Hepatocyte (in vitro differentiated cells): ENCODE measurements around the gene ARMC7.

Experiments used
- CTCF ChIP-seq: fragments of 200-600 bp; sonication (generic); IDR thresholded peaks from 2 replicates; pipeline ENCODE4 v1.5.1; 2016; ENCODE audit warnings: antibody characterized with exemption, mild to moderate bottlenecking; ENCODE audit not compliant: poor library complexity
- EZH2 ChIP-seq: fragments of 200-600 bp; sonication (generic); IDR thresholded peaks from 2 replicates; pipeline ENCODE4 v1.6.1; 2016; ENCODE audit warnings: antibody characterized with exemption, mild to moderate bottlenecking, borderline replicate concordance
- EZH2phosphoT487 ChIP-seq: fragments of 200-600 bp; sonication (generic); IDR thresholded peaks from one replicate; pipeline ENCODE4 v1.6.1; 2018; ENCODE audit warnings: antibody characterized with exemption, mild to moderate bottlenecking, low read depth, moderate library complexity; ENCODE audit not compliant: unreplicated experiment, severe bottlenecking

GRCh38 chr17:75130059-75130631 lies 20.4 kb downstream of the ARMC7 start:
- TF ChIP-seq EZH2: no peak
- TF ChIP-seq CTCF: no peak
- TF ChIP-seq EZH2phosphoT487: no peak
